Measurements from ENCODE around the gene GDF7. TPM values are rescaled to one million over a fixed set of nuclear protein-coding genes. Genes with fewer than 3 reads are reported as not detected.

GDF7 gene
- total RNA-seq, 1 experiment from 2014 or later, result 0.02 TPM

DNA sequence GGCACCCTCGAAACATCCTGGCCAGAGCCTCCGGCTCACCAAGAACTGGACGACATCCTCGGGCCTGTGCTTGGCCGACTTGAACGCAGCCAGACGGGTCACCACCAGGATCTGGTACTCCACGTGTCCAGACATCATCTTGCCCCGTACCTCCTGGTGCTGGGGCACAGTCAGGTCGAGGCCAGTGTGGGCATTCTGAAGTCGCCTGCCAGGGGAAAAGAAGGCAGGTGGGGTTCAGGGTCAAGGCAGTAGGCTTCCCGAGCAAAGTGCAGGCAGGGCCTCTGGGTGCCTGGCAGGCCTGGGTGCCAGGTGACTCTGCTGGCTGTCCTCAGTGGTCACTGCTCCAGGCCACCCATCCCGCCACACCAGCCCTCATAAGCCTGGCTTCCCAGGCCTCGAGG is 21.6 kb upstream of the GDF7 start:
- no peak for ATAC-seq
- no TSS peak for BruUV-seq (replicated peaks)
- no peak overlapping the region for H3K4me2 ChIP-seq (ENCODE audit: low read length)

More for the DNA sequence above, 21.6 kb upstream of the GDF7 start:
- Histone ChIP-seq H3K9me2 (ENCODE audit: insufficient read depth) (no peaks in the 10 kb centered on the region), H3K27me3 (ENCODE audit: insufficient read depth, low read length) (no peaks in the 10 kb centered on the region), H3K4me3 (replicated peaks in 1 of 2; ENCODE audit: low read depth in 1 of 2, low read length in 2 of 2) (no peak overlapping the region), H3K36me3 (ENCODE audit: control insufficient read depth in 1 of 2, insufficient read depth in 2 of 2, low read length in 2 of 2) (peaks cover 0 to 3% of the 10 kb centered on the region in 2 experiments; a peak in 1 of 4 replicates), H2AFZ (ENCODE audit: low read depth, low read length, poor library complexity, severe bottlenecking) (no peak overlapping the region), H3K4me1 (ENCODE audit: control insufficient read depth in 1 of 2, insufficient read depth in 2 of 2, low read length in 2 of 2) (peaks cover 0 to 9% of the 10 kb centered on the region in 2 experiments; a peak in 3 of 4 replicates), H3K9me3 (ENCODE audit: control insufficient read depth in 1 of 2, insufficient read depth in 1 of 2, low read depth in 1 of 2, low read length in 2 of 2) (no peaks in the 10 kb centered on the region), H3K9ac (ENCODE audit: low read length) (no peak overlapping the region), H3K79me2 (ENCODE audit: insufficient read depth, low read length) (no peaks in the 10 kb centered on the region), H4K20me1 (ENCODE audit: insufficient read depth) (no peaks in the 10 kb centered on the region), H3K27ac (ENCODE audit: low read depth, low read length) (no peak overlapping the region)
- intact Hi-C loops (cut with micrococcal nuclease), result no loop called here
- DNase-seq (ENCODE audit: low read depth, low spot score), result no peak
- no peak for TF ChIP-seq ZFX (IDR thresholded peaks at IDR 0.05)
- TF ChIP-seq FOSL1 (IDR thresholded peaks at IDR 0.05; ENCODE audit: low read depth), result no peak
- TF ChIP-seq SRF (IDR thresholded peaks at IDR 0.05; ENCODE audit: low read depth), result no peak
- TF ChIP-seq JUND (IDR thresholded peaks at IDR 0.05), result no peak
- TF ChIP-seq EZH2 (IDR thresholded peaks at IDR 0.05), result no peak
- TF ChIP-seq, protein P1, sequence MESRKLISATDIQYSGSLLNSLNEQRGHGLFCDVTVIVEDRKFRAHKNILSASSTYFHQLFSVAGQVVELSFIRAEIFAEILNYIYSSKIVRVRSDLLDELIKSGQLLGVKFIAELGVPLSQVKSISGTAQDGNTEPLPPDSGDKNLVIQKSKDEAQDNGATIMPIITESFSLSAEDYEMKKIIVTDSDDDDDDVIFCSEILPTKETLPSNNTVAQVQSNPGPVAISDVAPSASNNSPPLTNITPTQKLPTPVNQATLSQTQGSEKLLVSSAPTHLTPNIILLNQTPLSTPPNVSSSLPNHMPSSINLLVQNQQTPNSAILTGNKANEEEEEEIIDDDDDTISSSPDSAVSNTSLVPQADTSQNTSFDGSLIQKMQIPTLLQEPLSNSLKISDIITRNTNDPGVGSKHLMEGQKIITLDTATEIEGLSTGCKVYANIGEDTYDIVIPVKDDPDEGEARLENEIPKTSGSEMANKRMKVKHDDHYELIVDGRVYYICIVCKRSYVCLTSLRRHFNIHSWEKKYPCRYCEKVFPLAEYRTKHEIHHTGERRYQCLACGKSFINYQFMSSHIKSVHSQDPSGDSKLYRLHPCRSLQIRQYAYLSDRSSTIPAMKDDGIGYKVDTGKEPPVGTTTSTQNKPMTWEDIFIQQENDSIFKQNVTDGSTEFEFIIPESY (IDR thresholded peaks at IDR 0.05; ENCODE audit: extremely low read depth, insufficient replicate concordance, low read length), result no peak
- TF ChIP-seq, protein P2, sequence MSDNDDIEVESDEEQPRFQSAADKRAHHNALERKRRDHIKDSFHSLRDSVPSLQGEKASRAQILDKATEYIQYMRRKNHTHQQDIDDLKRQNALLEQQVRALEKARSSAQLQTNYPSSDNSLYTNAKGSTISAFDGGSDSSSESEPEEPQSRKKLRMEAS (IDR thresholded peaks at IDR 0.05), result no peak
- TF ChIP-seq TCF7L2 (IDR thresholded peaks at IDR 0.05; ENCODE audit: borderline replicate concordance, extremely low read depth, insufficient read depth, insufficient read length), result no peak
- no peak for TF ChIP-seq SP1 (IDR thresholded peaks at IDR 0.05; ENCODE audit: low read depth)
- TF ChIP-seq CEBPB (IDR thresholded peaks at IDR 0.05; ENCODE audit: low read depth), result no peak
- TF ChIP-seq RAD21 (IDR thresholded peaks at IDR 0.05; ENCODE audit: low read depth), result no peak
- no peak for TF ChIP-seq ELF1 (IDR thresholded peaks at IDR 0.05; ENCODE audit: borderline replicate concordance, low read depth)
- TF ChIP-seq, protein P3, sequence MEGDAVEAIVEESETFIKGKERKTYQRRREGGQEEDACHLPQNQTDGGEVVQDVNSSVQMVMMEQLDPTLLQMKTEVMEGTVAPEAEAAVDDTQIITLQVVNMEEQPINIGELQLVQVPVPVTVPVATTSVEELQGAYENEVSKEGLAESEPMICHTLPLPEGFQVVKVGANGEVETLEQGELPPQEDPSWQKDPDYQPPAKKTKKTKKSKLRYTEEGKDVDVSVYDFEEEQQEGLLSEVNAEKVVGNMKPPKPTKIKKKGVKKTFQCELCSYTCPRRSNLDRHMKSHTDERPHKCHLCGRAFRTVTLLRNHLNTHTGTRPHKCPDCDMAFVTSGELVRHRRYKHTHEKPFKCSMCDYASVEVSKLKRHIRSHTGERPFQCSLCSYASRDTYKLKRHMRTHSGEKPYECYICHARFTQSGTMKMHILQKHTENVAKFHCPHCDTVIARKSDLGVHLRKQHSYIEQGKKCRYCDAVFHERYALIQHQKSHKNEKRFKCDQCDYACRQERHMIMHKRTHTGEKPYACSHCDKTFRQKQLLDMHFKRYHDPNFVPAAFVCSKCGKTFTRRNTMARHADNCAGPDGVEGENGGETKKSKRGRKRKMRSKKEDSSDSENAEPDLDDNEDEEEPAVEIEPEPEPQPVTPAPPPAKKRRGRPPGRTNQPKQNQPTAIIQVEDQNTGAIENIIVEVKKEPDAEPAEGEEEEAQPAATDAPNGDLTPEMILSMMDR (IDR thresholded peaks at IDR 0.05 in 2 of 3, conservative IDR thresholded peaks at IDR 0.05 in 1 of 3; ENCODE audit: borderline replicate concordance in 1 of 3, insufficient read depth in 1 of 3, low read depth in 2 of 3, low read length in 2 of 3), result no peak
- TF ChIP-seq SIN3A (IDR thresholded peaks at IDR 0.05; ENCODE audit: low read depth), result no peak
- no peak for TF ChIP-seq EZH2phosphoT487 (IDR thresholded peaks at IDR 0.05; ENCODE audit: borderline replicate concordance)
- TF ChIP-seq POLR2A (IDR thresholded peaks at IDR 0.05; ENCODE audit: borderline replicate concordance, extremely low read depth, insufficient read depth, insufficient read length), result no peak
- TF ChIP-seq POLR2AphosphoS5 (IDR thresholded peaks at IDR 0.05; ENCODE audit: low read depth, low read length), result no peak
- TF ChIP-seq ZNF274 (IDR thresholded peaks at IDR 0.05; ENCODE audit: low read depth, low read length), result no peak
- TF ChIP-seq, protein P4, sequence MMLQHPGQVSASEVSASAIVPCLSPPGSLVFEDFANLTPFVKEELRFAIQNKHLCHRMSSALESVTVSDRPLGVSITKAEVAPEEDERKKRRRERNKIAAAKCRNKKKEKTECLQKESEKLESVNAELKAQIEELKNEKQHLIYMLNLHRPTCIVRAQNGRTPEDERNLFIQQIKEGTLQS (IDR thresholded peaks at IDR 0.05), result no peak
- no peak for TF ChIP-seq YY1 (IDR thresholded peaks at IDR 0.05; ENCODE audit: extremely low read depth, insufficient replicate concordance, low read depth, low read length)
- ChIA-PET CTCF (no interaction called here), RAD21 (ENCODE audit: low non-redundant PET in 1 of 2, low total read pairs in 2 of 2, uncharacterized antibody in 2 of 2, unreplicated experiment in 2 of 2) (no interaction called here), POLR2A (no interaction called here)
